ENCODE measurements around the gene MACROD2.

- TF ChIP-seq POLR2AphosphoS5 (IDR thresholded peaks at IDR 0.05) (no peak), CTCF (IDR thresholded peaks at IDR 0.05; ENCODE audit: poor library complexity, severe bottlenecking) (no peak), EP300 (conservative IDR thresholded peaks at IDR 0.05; ENCODE audit: poor library complexity, severe bottlenecking) (no peak), REST (IDR thresholded peaks at IDR 0.05; ENCODE audit: borderline replicate concordance) (no peak), EZH2 (IDR thresholded peaks at IDR 0.05; ENCODE audit: borderline replicate concordance, insufficient read depth, low read length, poor library complexity, severe bottlenecking) (no peak), SMC3 (conservative IDR thresholded peaks at IDR 0.05; ENCODE audit: poor library complexity) (no peak)
Measured at GRCh38 chr20:15674253-15675060, 1679.1 kb downstream of the MACROD2 start.
